ENCODE data around the gene DHX16.
"Not testable (repeated sequence)": the region's sequence is repeated elsewhere in the genome, so short reads cannot be mapped to it uniquely, and the experiment has no call there.

The DHX16 gene

GRCh38 chr6:30682143-30683117 is 9.6 kb upstream of the DHX16 start:
- TF ChIP-seq CTCF (conservative IDR thresholded peaks at IDR 0.05; ENCODE audit: low read depth, low read length), result no peak
- H3K4me3 ChIP-seq (ENCODE audit: low read length), result peak overlapping the region; percentile 51
- DNase-seq (ENCODE audit: low read depth), result no peak

DNA sequence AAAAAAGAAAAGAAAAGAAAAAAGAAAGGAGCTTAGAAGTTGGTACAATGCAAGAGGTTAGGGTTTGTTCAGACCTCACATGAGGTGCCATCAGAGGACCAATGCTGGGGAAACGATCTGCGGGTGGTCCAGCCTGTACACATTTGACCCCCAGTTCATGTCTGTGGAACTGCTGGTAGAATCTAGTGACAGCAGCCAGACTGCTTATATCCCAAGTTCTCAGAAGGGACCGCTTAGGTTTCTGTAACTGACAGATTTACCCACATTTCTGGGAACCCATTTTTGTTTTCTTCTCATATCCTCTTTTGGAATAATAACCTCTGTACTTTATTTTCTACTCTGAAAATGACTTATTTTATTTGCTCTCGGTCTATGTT is 8.9 kb upstream of the DHX16 start:
- TF ChIP-seq CTCF (conservative IDR thresholded peaks at IDR 0.05; ENCODE audit: low read depth, low read length), result no peak
- DNase-seq (ENCODE audit: low read depth), result no peak
- peak overlapping the region; percentile 51 for H3K4me3 ChIP-seq (ENCODE audit: low read length)

- H3K4me3 ChIP-seq (ENCODE audit: low read length), result no peak overlapping the region
- DNase-seq (ENCODE audit: low read depth), result no peak
- TF ChIP-seq CTCF (conservative IDR thresholded peaks at IDR 0.05; ENCODE audit: low read depth, low read length), result no peak
Measured at GRCh38 chr6:30679765-30680535, 7.1 kb upstream of the DHX16 start.

DNA sequence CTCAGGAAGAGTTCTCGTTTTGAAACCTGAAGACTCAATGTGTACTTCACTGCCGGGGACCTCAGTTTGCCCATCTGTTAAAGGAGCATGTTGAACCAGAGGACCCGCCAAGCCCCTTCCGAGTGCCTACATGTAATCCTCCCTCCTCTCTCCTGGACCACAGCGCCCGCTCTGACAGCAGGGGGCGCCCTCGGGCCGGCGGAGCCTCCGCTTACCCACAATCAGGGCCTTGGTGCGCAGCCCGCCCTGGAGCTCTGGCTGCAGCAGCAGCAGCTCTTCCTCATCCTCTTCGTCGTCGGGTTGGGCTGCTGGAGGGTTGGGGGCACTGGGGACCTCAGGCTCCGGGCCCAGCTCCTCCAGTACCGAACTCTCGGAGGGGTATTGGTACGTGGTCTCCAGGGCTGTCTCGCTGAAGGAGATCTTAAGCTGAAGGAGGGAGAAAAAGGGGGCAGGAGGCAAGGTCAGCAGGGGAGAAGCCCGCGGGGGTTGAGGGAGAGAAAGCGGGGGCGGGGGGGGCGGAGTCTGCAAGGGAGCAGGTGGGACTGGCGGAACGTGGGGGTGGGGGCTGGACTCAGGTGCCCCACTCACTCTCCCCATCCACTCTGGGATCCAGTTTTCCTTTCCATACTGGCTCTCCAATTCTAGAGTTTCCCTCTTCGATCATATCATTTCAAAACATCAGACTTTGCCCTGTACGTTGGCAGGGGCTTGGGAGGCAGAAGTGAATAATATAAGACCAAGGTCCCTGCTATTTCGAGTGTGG is 6.3 kb upstream of the DHX16 start:
- peak; percentile 96 for TF ChIP-seq CTCF (conservative IDR thresholded peaks at IDR 0.05; ENCODE audit: low read depth, low read length)
- H3K4me3 ChIP-seq (ENCODE audit: low read length), result peak overlapping the region; percentile 14
- no peak for DNase-seq (ENCODE audit: low read depth)

GRCh38 chr6:30676660-30677285 is 4.0 kb upstream of the DHX16 start:
- no peak for DNase-seq (ENCODE audit: low read depth)
- no peak for TF ChIP-seq CTCF (conservative IDR thresholded peaks at IDR 0.05; ENCODE audit: low read depth, low read length)
- no peak overlapping the region for H3K4me3 ChIP-seq (ENCODE audit: low read length)

DNA sequence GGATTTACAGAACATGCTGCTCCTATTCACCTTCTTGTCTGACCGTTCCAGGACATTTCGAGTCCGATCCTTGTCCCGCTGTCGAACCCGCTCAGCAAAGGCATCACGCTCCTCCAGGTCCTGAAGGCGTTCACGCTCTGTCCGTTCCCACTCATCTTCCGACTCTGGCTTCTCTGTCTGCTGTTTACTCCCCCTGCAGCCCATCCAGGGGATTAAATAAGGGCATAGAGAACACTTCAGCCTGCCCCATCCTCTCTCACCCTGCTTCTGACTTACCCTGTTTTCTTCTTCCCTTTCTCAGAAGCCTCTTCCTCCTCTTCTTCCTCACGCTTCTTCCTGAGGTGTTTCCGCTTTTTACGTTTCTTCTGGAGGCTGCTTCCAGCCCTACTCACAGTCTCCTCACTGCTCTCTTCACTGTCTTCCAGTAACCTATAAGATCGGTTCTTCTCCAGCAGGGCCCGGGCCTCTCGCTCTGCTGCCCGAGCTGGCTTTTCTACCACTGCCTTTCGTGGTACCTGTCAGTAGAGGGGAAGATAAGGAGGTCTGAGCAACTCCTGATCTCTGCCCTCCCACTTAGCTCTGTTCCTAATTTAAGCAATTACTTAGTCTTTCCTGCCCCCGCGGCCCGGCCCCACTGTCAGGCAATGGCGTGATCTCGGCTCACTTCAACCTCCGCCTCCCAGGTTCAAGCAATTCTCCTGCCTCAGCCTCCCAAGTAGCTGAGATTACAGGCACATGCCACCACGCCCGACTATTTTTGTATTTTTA is 1.9 kb downstream of the DHX16 start:
- peak; percentile 38 for TF ChIP-seq CTCF (conservative IDR thresholded peaks at IDR 0.05; ENCODE audit: low read depth, low read length)
- DNase-seq (ENCODE audit: low read depth), result no peak
- no peak overlapping the region for H3K4me3 ChIP-seq (ENCODE audit: low read length)

GRCh38 chr6:30666300-30666699 is 6.5 kb downstream of the DHX16 start:
- H3K4me3 ChIP-seq (ENCODE audit: low read length); DNase-seq (ENCODE audit: low read depth): not testable (repeated sequence)
